ENCODE measurements around the gene REC8.

DNA sequence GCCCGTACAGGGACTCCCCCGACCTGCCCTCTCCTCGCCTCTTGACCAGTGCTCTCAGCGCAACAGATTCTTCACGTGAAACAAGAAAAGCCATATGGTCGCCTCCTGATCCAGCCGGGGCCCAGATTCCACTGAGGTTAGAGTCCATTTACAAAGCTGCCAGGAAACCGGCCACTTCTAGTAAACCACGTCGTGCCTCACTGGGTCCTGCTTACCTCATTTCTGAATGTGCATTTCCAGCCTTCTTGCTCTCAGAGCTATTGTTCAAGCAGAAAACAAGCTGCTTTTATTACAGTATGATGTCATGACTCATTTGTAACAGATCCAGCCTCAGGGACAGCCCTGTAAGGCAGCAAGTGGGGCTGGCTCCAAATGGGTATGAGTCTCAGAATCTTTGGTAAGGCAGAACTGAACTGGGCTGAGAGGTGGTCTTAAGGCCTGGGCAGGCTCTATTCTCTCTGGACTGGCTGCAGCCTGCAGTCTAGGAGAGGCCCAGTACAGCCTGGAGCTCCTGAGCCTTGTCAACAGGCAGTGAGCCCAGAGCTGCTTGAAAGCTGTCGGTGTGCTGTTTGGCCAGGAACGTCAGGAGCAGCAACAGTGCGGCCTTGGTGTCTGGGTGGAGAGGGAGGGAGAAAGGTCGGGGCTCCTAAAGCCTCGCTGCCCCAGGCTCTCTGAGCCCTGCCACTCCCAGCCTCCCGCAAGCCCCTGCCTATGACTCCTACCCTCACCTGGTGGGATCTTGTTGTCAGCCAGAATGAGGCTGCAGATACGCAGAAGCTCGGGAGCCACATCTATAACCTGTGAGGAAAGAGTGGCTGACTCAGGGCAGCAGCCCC is 8.3 kb downstream of the REC8 start:
- TF ChIP-seq, protein P1, sequence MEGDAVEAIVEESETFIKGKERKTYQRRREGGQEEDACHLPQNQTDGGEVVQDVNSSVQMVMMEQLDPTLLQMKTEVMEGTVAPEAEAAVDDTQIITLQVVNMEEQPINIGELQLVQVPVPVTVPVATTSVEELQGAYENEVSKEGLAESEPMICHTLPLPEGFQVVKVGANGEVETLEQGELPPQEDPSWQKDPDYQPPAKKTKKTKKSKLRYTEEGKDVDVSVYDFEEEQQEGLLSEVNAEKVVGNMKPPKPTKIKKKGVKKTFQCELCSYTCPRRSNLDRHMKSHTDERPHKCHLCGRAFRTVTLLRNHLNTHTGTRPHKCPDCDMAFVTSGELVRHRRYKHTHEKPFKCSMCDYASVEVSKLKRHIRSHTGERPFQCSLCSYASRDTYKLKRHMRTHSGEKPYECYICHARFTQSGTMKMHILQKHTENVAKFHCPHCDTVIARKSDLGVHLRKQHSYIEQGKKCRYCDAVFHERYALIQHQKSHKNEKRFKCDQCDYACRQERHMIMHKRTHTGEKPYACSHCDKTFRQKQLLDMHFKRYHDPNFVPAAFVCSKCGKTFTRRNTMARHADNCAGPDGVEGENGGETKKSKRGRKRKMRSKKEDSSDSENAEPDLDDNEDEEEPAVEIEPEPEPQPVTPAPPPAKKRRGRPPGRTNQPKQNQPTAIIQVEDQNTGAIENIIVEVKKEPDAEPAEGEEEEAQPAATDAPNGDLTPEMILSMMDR (IDR thresholded peaks at IDR 0.05): no peak
- TF ChIP-seq POLR2AphosphoS5 (IDR thresholded peaks at IDR 0.05): no peak

Measured in suprapubic skin (tissue), 3 donors.